Neural cell (in vitro differentiated cells): ENCODE measurements around the gene TIMMDC1. TPM values are rescaled to one million over a fixed set of nuclear protein-coding genes. Genes with fewer than 3 reads are reported as not detected.

Source experiments
- polyA plus RNA-seq: library from polyadenylated mRNA; depleted of rRNA; stranded (reverse); fragments of >200 nt; gene quantifications from 2 replicates; pipeline ENCODE4 v1.2.3, GENCODE V29; 2014

The TIMMDC1 gene
- polyA plus RNA-seq, 1 donor from 2014 or later: 110 TPM

Other genes with a start within 250 kb of the TIMMDC1 start
- gene ARHGAP31, start 204.2 kb upstream of the TIMMDC1 start, polyA plus RNA-seq: not detected in 2 replicates
- 21.1 and 31.6 TPM in 2 replicates for gene TMEM39A, start 34.9 kb upstream of the TIMMDC1 start, polyA plus RNA-seq
- gene POGLUT1, start 29.6 kb upstream of the TIMMDC1 start, polyA plus RNA-seq: 26.9 and 27.2 TPM in 2 replicates
- gene CD80, start 61.1 kb downstream of the TIMMDC1 start, polyA plus RNA-seq: not detected in 2 replicates
- gene ADPRH, start 80.9 kb downstream of the TIMMDC1 start, polyA plus RNA-seq: 0.07 and 0.94 TPM in 2 replicates
- gene PLA1A, start 99.3 kb downstream of the TIMMDC1 start, polyA plus RNA-seq: not detected in 2 replicates
- gene POPDC2, start 162.0 kb downstream of the TIMMDC1 start, polyA plus RNA-seq: 3.4 and 10.3 TPM in 2 replicates
- 49.4 and 74.7 TPM in 2 replicates for gene COX17, start 178.9 kb downstream of the TIMMDC1 start, polyA plus RNA-seq
- gene CFAP91, start 204.5 kb downstream of the TIMMDC1 start, polyA plus RNA-seq: 12.5 and 14.2 TPM in 2 replicates